Body of pancreas (tissue), 4 donors: ENCODE results near the gene FERMT1. TPM values are rescaled to one million over a fixed set of nuclear protein-coding genes. Genes with fewer than 3 reads are reported as not detected.

Experiments
- ATAC-seq: fragments of 150-250 bp; one replicate; pipeline ENCODE4 v1.9.1; 2016
- DNase-seq, 4 donors: peaks; one replicate each; pipeline ENCODE4 v3.0.0-alpha.2; 2019
- H3K27ac ChIP-seq, 4 donors: fragments of 200-600 bp; sonication (generic); 1 replicate in 3 of 4; 2 replicates in 1 of 4; pipeline versions ENCODE4 v1.5.1 to v1.6.1; 2016 to 2019; ENCODE audit warnings: mild to moderate bottlenecking in 1 of 4, mixed read lengths in 1 of 4, moderate library complexity in 1 of 4
- H3K27me3 ChIP-seq, 2 donors: fragments of 200-600 bp; sonication (generic); one replicate each; pipeline ENCODE4 v1.6.0; 2016; ENCODE audit warnings: mild to moderate bottlenecking in 1 of 2
- H3K36me3 ChIP-seq, 2 donors: fragments of 200-600 bp; sonication (generic); replicated peaks in 1 of 2; 2 replicates each; pipeline ENCODE4 v1.5.1; 2016; ENCODE audit warnings: low read depth in 2 of 2; ENCODE audit not compliant: insufficient read depth in 1 of 2
- H3K4me1 ChIP-seq: fragments of 200-600 bp; sonication (generic); one replicate; pipeline ENCODE4 v1.6.0; 2016
- H3K4me3 ChIP-seq, 2 donors: fragments of 200-600 bp; sonication (generic); 1 replicate in 1 of 2; 2 replicates in 1 of 2; pipeline ENCODE4 v1.5.1; 2016 to 2019
- H3K9me3 ChIP-seq, 3 donors: fragments of 200-600 bp; sonication (generic); 1 replicate in 2 of 3; 2 replicates in 1 of 3; pipeline ENCODE4 v1.5.1; 2016
- CTCF ChIP-seq, 7 experiments: fragments of 450-650 bp in 4 of 7; fragments of 200-600 bp in 3 of 7; sonication (generic) in 3 of 7; IDR thresholded peaks; one replicate each; pipeline ENCODE4 v1.5.1; 2016 to 2019; ENCODE audit warnings: antibody characterized with exemption in 7 of 7
- POLR2A ChIP-seq, 3 donors: fragments of 450-650 bp; IDR thresholded peaks; one replicate each; pipeline ENCODE4 v1.6.1; 2016; ENCODE audit warnings: antibody characterized with exemption in 3 of 3, mild to moderate bottlenecking in 2 of 3
- WGBS, 2 donors: methylation state at CpG; one replicate each; pipeline ENCODE4 v1.1.5; 2017; 5-methylcytosine and 5-hydroxymethylcytosine counted together
- intact Hi-C: fragments of 100-400 bp; cut with DNase I; formaldehyde crosslinking; loops from one replicate; pipeline ENCODE4 v1.15.1; 2023
- total RNA-seq, 2 donors: library from RNA; depleted of rRNA; stranded (reverse); fragments of >200 nt; gene quantifications; one replicate each; pipeline ENCODE4 v1.1.0, GENCODE V29; 2016

Gene FERMT1
- 1 to 10 TPM; 3.0 to 5.7 TPM for total RNA-seq

- Histone ChIP-seq H3K4me1 (peaks cover 18% of the 10 kb centered on the region), H3K4me3 (peak within 1 kb of the TSS; percentile 18 to 37), H3K27ac (peak within 1 kb of the TSS; percentile 36 to 82 (median 72)), H3K27me3 (no peaks in the 10 kb centered on the region), H3K9me3 (no peaks in the 10 kb centered on the region), H3K36me3 (no peaks in the 10 kb centered on the region)
- intact Hi-C loops: no loop called here
- TF ChIP-seq CTCF (IDR thresholded peaks at IDR 0.05): peak in 5 of 7 experiments; percentile 10 to 42 (median 20)
- TF ChIP-seq POLR2A (IDR thresholded peaks at IDR 0.05): peak; percentile 48 to 59 (median 55)
- ATAC-seq: peak; percentile 94
- DNase-seq: peak; percentile 63 to 76 (median 68)
- 6 to 24% methylated on average over 10 to 55 of the region's 55 CpGs for WGBS, 2 donors
Observed at GRCh38 chr20:6122873-6123648, at the start of gene FERMT1. Gene FERMT1 (minus strand): TSS chr20:6123030. CDS start chr20:6119554, 3,476 bp downstream.

- intact Hi-C loops: no loop called here
Observed at GRCh38 chr20:6169251-6169650, 46.4 kb upstream of the FERMT1 start.

GRCh38 chr20:6168204-6168603 lies 45.4 kb upstream of the FERMT1 start:
- intact Hi-C loops: no loop called here
- DNase-seq: no peak
- TF ChIP-seq CTCF (IDR thresholded peaks at IDR 0.05): no peak
- TF ChIP-seq POLR2A (IDR thresholded peaks at IDR 0.05): no peak
- Histone ChIP-seq H3K36me3 (no peaks in the 10 kb centered on the region), H3K4me3 (no peak overlapping the region), H3K27ac (no peak overlapping the region), H3K4me1 (no peaks in the 10 kb centered on the region), H3K9me3 (no peaks in the 10 kb centered on the region), H3K27me3 (no peaks in the 10 kb centered on the region)
- no peak for ATAC-seq

More at GRCh38 chr20:6169251-6169650, 46.4 kb upstream of the FERMT1 start:
- TF ChIP-seq CTCF (IDR thresholded peaks at IDR 0.05) (no peak), POLR2A (IDR thresholded peaks at IDR 0.05) (no peak)
- Histone ChIP-seq H3K27me3 (no peaks in the 10 kb centered on the region), H3K4me3 (no peak overlapping the region), H3K4me1 (no peaks in the 10 kb centered on the region), H3K27ac (no peak overlapping the region), H3K9me3 (no peaks in the 10 kb centered on the region), H3K36me3 (no peaks in the 10 kb centered on the region)
- no peak for DNase-seq
- ATAC-seq: no peak

- H3K27ac ChIP-seq: no peak overlapping the region
- no peak overlapping the region for H3K4me3 ChIP-seq
- no peak for DNase-seq
- TF ChIP-seq POLR2A (IDR thresholded peaks at IDR 0.05): no peak
- no peak for TF ChIP-seq CTCF (IDR thresholded peaks at IDR 0.05)
- H3K9me3 ChIP-seq: no peaks in the 10 kb centered on the region
- no peaks in the 10 kb centered on the region for H3K36me3 ChIP-seq
- no peaks in the 10 kb centered on the region for H3K27me3 ChIP-seq
- intact Hi-C loops: no loop called here
- no peaks in the 10 kb centered on the region for H3K4me1 ChIP-seq
- ATAC-seq: no peak
Observed at GRCh38 chr20:6165346-6165745, 42.5 kb upstream of the FERMT1 start.
